Measurements from ENCODE around the gene TNNI3K.

The TNNI3K gene

GRCh38 chr1:74436078-74436477, 200.9 kb downstream of the TNNI3K start:
- DNase-seq, result no peak

GRCh38 chr1:74437035-74437434, 201.8 kb downstream of the TNNI3K start:
- DNase-seq, result no peak

- no peak for DNase-seq
Observed at GRCh38 chr1:74452035-74452434, 216.8 kb downstream of the TNNI3K start.

- no peak for DNase-seq
Observed at GRCh38 chr1:74453277-74453676, 218.1 kb downstream of the TNNI3K start.

GRCh38 chr1:74455390-74455789, 220.2 kb downstream of the TNNI3K start:
- no peak for DNase-seq

GRCh38 chr1:74457253-74457652, 222.1 kb downstream of the TNNI3K start:
- no peak for DNase-seq

- peak; percentile 79 for DNase-seq
Observed at GRCh38 chr1:74463333-74463988, 228.3 kb downstream of the TNNI3K start.

GRCh38 chr1:74464037-74464436, 228.8 kb downstream of the TNNI3K start:
- DNase-seq, result no peak

- DNase-seq, result no peak
Observed at GRCh38 chr1:74465193-74465681, 230.1 kb downstream of the TNNI3K start.

- no peak for DNase-seq
Observed at GRCh38 chr1:74467786-74468377, 232.7 kb downstream of the TNNI3K start.

GRCh38 chr1:74468982-74469603, 233.9 kb downstream of the TNNI3K start:
- peak; percentile 48 for DNase-seq

GRCh38 chr1:74470251-74470650, 235.1 kb downstream of the TNNI3K start:
- DNase-seq, result peak; percentile 28

- DNase-seq, result peak; percentile 2
Observed at GRCh38 chr1:74470936-74471335, 235.7 kb downstream of the TNNI3K start.

GRCh38 chr1:74471470-74471869, 236.3 kb downstream of the TNNI3K start:
- no peak for DNase-seq

GRCh38 chr1:74474585-74474984, 239.4 kb downstream of the TNNI3K start:
- peak; percentile 4 for DNase-seq

GRCh38 chr1:74478979-74479378, 243.8 kb downstream of the TNNI3K start:
- no peak for DNase-seq

GRCh38 chr1:74480068-74480467, 244.9 kb downstream of the TNNI3K start:
- no peak for DNase-seq

GRCh38 chr1:74481607-74482006, 246.4 kb downstream of the TNNI3K start:
- DNase-seq, result no peak

GRCh38 chr1:74485622-74486021, 250.4 kb downstream of the TNNI3K start:
- no peak for DNase-seq

- no peak for DNase-seq
Observed at GRCh38 chr1:74486036-74486435, 250.8 kb downstream of the TNNI3K start.

GRCh38 chr1:74496669-74497068, 261.5 kb downstream of the TNNI3K start:
- no peak for DNase-seq

- no peak for DNase-seq
Observed at GRCh38 chr1:74498901-74499300, 263.7 kb downstream of the TNNI3K start.

- DNase-seq, result peak; percentile 48
Observed at GRCh38 chr1:74502432-74502831, 267.2 kb downstream of the TNNI3K start.

GRCh38 chr1:74502858-74503257, 267.7 kb downstream of the TNNI3K start:
- DNase-seq, result no peak
